ENCODE measurements around the gene MAGI1. TPM values are rescaled to one million over a fixed set of nuclear protein-coding genes. Genes with fewer than 3 reads are reported as not detected.

Gene MAGI1
- total RNA-seq, 3 donors from 2014 or later (not counting 1 experiment from before 2014, with no cell fraction given) = not detected

- H3K9me3 ChIP-seq (ENCODE audit: control insufficient read depth, insufficient read depth, low read length) = no peaks in the 10 kb centered on the region
- H3K36me3 ChIP-seq (ENCODE audit: control insufficient read depth, insufficient read depth, low read length) = no peaks in the 10 kb centered on the region
- no peak overlapping the region for H3K27ac ChIP-seq (ENCODE audit: low read length)
- Mint-ChIP-seq H3K27ac (no peak overlapping the region), H3K36me3 (no peaks in the 10 kb centered on the region), H3K9me3 (no peaks in the 10 kb centered on the region), H3K27me3 (ENCODE audit: low read depth in 2 of 2) (no peaks in the 10 kb centered on the region), H3K4me3 (no peak overlapping the region), H3K4me1 (no peaks in the 10 kb centered on the region)
- H3K4me1 ChIP-seq (ENCODE audit: control insufficient read depth, insufficient read depth, low read length) = no peaks in the 10 kb centered on the region
- WGBS (ENCODE audit: insufficient coverage) = no CpG with 5 or more reads among the region's 1 CpG
- TF ChIP-seq CTCF (IDR thresholded peaks at IDR 0.05) = no peak
- H3K27me3 ChIP-seq (ENCODE audit: control insufficient read depth, insufficient read depth, low read length) = no peaks in the 10 kb centered on the region
- no peak for DNase-seq
- H3K4me3 ChIP-seq (ENCODE audit: low read length) = no peak overlapping the region
- intact Hi-C loops (cut with micrococcal nuclease) = no loop called here
- ATAC-seq = no peak
These were observed 46.6 kb downstream of the MAGI1 start for GRCh38 chr3:65992106-65992505.

DNA sequence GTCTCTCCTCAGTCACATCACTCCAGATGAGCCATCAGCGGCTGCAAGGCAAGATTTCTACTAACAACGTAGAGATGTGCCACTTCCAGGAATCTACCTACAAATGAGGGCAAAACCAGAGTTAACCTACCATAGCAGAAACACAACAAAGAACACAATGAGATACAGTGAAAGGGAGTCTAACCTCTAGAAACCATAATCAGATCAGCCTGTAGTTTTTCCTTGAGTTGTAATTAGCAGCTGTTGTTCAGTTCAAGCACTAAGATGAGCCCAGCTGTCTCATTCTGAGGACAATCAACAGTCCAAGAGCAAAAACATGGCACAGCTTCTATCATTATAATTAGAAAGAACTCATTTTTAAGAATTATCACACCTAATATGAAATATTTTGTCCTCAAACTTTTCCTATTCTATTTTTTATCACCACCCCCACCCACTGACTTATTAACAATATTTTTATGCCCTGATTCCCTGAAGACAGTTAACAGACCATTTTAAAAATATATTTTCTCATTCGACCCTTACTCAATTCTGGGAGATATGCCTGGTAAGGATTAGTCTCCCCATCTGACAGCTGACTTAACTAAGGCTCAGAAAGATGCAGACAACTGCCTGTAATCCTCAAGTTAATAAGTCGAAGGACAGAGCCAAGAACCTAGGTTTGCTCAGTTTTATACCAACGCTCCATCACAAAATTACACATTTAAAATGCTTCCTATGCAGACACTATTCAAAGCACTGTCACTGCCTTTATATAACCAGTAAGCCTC lies 50.1 kb downstream of the MAGI1 start:
- no peak for DNase-seq
- no peaks in the 10 kb centered on the region for H3K27me3 Mint-ChIP-seq (ENCODE audit: low read depth in 2 of 2)
- H3K27ac Mint-ChIP-seq = no peak overlapping the region
- no peaks in the 10 kb centered on the region for H3K9me3 Mint-ChIP-seq
- intact Hi-C loops (cut with micrococcal nuclease) = no loop called here
- Histone ChIP-seq H3K36me3 (ENCODE audit: control insufficient read depth, insufficient read depth, low read length) (no peaks in the 10 kb centered on the region), H3K27me3 (ENCODE audit: control insufficient read depth, insufficient read depth, low read length) (no peaks in the 10 kb centered on the region), H3K27ac (ENCODE audit: low read length) (no peak overlapping the region), H3K9me3 (ENCODE audit: control insufficient read depth, insufficient read depth, low read length) (no peaks in the 10 kb centered on the region), H3K4me3 (ENCODE audit: low read length) (no peak overlapping the region), H3K4me1 (ENCODE audit: control insufficient read depth, insufficient read depth, low read length) (no peaks in the 10 kb centered on the region)
- no peak for TF ChIP-seq CTCF (IDR thresholded peaks at IDR 0.05)
- H3K36me3 Mint-ChIP-seq = no peaks in the 10 kb centered on the region
- H3K4me1 Mint-ChIP-seq = no peaks in the 10 kb centered on the region
- ATAC-seq = no peak
- WGBS (ENCODE audit: insufficient coverage) = 88% methylated on average over 5 of the region's 5 CpGs
- no peak overlapping the region for H3K4me3 Mint-ChIP-seq

DNA sequence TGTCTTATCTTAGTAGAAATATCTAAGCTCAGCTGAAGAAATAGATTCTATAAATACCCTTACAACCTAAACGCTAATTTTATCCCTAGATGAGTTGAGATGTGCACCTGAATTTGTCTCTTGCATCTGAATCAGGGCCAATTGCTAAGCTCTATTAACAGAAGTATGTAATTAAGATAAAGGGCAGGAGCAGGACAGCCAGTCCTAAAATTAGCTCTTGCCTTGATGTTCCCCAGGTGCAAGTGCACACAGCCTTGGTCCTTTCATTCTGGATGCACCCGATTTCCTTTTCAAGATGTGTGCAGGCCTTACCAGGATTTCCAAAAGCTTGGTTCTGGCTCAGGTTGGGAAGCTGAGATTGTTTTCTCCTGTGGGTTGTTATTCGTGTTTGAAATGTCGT lies 52.4 kb downstream of the MAGI1 start:
- Mint-ChIP-seq H3K4me3 (no peak overlapping the region), H3K36me3 (no peaks in the 10 kb centered on the region), H3K27me3 (ENCODE audit: low read depth in 2 of 2) (no peaks in the 10 kb centered on the region), H3K9me3 (no peaks in the 10 kb centered on the region), H3K4me1 (no peaks in the 10 kb centered on the region), H3K27ac (no peak overlapping the region)
- intact Hi-C loops (cut with micrococcal nuclease) = no loop called here
- 73% methylated on average over 3 of the region's 4 CpGs for WGBS (ENCODE audit: insufficient coverage)
- no peak for TF ChIP-seq CTCF (IDR thresholded peaks at IDR 0.05)
- DNase-seq (no peak), ATAC-seq (no peak)
- H3K9me3 ChIP-seq (ENCODE audit: control insufficient read depth, insufficient read depth, low read length) = no peaks in the 10 kb centered on the region
- H3K36me3 ChIP-seq (ENCODE audit: control insufficient read depth, insufficient read depth, low read length) = no peaks in the 10 kb centered on the region
- no peak overlapping the region for H3K27ac ChIP-seq (ENCODE audit: low read length)
- H3K27me3 ChIP-seq (ENCODE audit: control insufficient read depth, insufficient read depth, low read length) = no peaks in the 10 kb centered on the region
- H3K4me1 ChIP-seq (ENCODE audit: control insufficient read depth, insufficient read depth, low read length) = no peaks in the 10 kb centered on the region
- H3K4me3 ChIP-seq (ENCODE audit: low read length) = no peak overlapping the region

DNA sequence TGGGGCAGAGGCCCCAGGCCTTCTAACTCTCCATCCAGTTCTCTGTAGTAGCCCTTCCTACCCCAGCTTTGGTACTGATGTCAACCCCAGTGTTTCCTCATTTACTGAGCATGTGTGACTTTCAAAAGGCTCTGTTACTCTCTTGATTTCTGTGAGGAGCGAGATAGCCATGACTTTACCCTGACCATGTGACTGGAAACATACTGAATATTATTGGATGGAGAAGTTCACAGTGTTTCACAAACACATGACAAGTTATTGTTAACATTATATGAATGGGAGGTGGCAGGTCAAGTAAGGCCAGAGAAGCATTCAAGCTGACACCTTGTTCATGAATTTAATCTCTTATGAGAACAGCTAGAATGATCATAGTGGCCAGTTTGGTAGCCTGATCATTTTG lies 53.7 kb downstream of the MAGI1 start:
- Mint-ChIP-seq H3K4me3 (no peak overlapping the region), H3K4me1 (no peaks in the 10 kb centered on the region), H3K9me3 (no peaks in the 10 kb centered on the region), H3K27ac (no peak overlapping the region), H3K36me3 (no peaks in the 10 kb centered on the region), H3K27me3 (ENCODE audit: low read depth in 2 of 2) (no peaks in the 10 kb centered on the region)
- DNase-seq (no peak), ATAC-seq (no peak)
- H3K4me3 ChIP-seq (ENCODE audit: low read length) = no peak overlapping the region
- no peaks in the 10 kb centered on the region for H3K9me3 ChIP-seq (ENCODE audit: control insufficient read depth, insufficient read depth, low read length)
- H3K27ac ChIP-seq (ENCODE audit: low read length) = no peak overlapping the region
- intact Hi-C loops (cut with micrococcal nuclease) = no loop called here
- 93% methylated on average over 1 of the region's 1 CpG for WGBS (ENCODE audit: insufficient coverage)
- TF ChIP-seq CTCF (IDR thresholded peaks at IDR 0.05) = no peak
- no peaks in the 10 kb centered on the region for H3K4me1 ChIP-seq (ENCODE audit: control insufficient read depth, insufficient read depth, low read length)
- no peaks in the 10 kb centered on the region for H3K27me3 ChIP-seq (ENCODE audit: control insufficient read depth, insufficient read depth, low read length)
- H3K36me3 ChIP-seq (ENCODE audit: control insufficient read depth, insufficient read depth, low read length) = no peaks in the 10 kb centered on the region

All from natural killer cell (primary cell).